Measurements from ENCODE around the gene C1QTNF8. TPM values are rescaled to one million over a fixed set of nuclear protein-coding genes. Genes with fewer than 3 reads are reported as not detected.

Gene C1QTNF8
- total RNA-seq, 4 donors from 2014 or later: not detected

- Histone ChIP-seq H3K4me1 (no peaks in the 10 kb centered on the region), H3K36me3 (no peaks in the 10 kb centered on the region), H3K9me3 (no peaks in the 10 kb centered on the region), H3K27me3 (peaks cover 0 to 8% of the 10 kb centered on the region in 2 donors), H3K27ac (no peak overlapping the region), H3K4me3 (no peak overlapping the region)
- no peak for DNase-seq
- TF ChIP-seq CTCF (IDR thresholded peaks at IDR 0.05) (no peak), POLR2A (IDR thresholded peaks at IDR 0.05) (no peak)
These were observed 29.4 kb downstream of the C1QTNF8 start for GRCh38 chr16:1066584-1067172.

GRCh38 chr16:1065469-1066128 lies 30.4 kb downstream of the C1QTNF8 start:
- Histone ChIP-seq H3K4me3 (no peak overlapping the region), H3K27ac (no peak overlapping the region), H3K9me3 (no peaks in the 10 kb centered on the region), H3K4me1 (no peaks in the 10 kb centered on the region), H3K36me3 (no peaks in the 10 kb centered on the region), H3K27me3 (no peaks in the 10 kb centered on the region)
- TF ChIP-seq CTCF (IDR thresholded peaks at IDR 0.05) (no peak), POLR2A (IDR thresholded peaks at IDR 0.05) (no peak)
- no peak for DNase-seq

GRCh38 chr16:1063728-1064127 lies 32.3 kb downstream of the C1QTNF8 start:
- H3K27ac ChIP-seq: no peak overlapping the region
- H3K4me1 ChIP-seq: no peaks in the 10 kb centered on the region
- no peaks in the 10 kb centered on the region for H3K27me3 ChIP-seq
- no peak for DNase-seq
- H3K36me3 ChIP-seq: no peaks in the 10 kb centered on the region
- peaks cover 0 to 6% (median 0%) of the 10 kb centered on the region in 4 donors for H3K9me3 ChIP-seq
- TF ChIP-seq POLR2A (IDR thresholded peaks at IDR 0.05) (no peak), CTCF (IDR thresholded peaks at IDR 0.05) (no peak)
- H3K4me3 ChIP-seq: no peak overlapping the region

- Histone ChIP-seq H3K27me3 (no peaks in the 10 kb centered on the region), H3K27ac (no peak overlapping the region), H3K36me3 (no peaks in the 10 kb centered on the region), H3K4me1 (no peaks in the 10 kb centered on the region), H3K4me3 (no peak overlapping the region), H3K9me3 (peaks cover 0 to 11% (median 0%) of the 10 kb centered on the region in 4 donors)
- DNase-seq: no peak
- TF ChIP-seq CTCF (IDR thresholded peaks at IDR 0.05) (no peak), POLR2A (IDR thresholded peaks at IDR 0.05) (no peak)
These were observed 33.1 kb downstream of the C1QTNF8 start for GRCh38 chr16:1062895-1063294.

- Histone ChIP-seq H3K27ac (no peak overlapping the region), H3K4me1 (no peaks in the 10 kb centered on the region), H3K9me3 (peaks cover 0 to 20% (median 0%) of the 10 kb centered on the region in 4 donors), H3K36me3 (no peaks in the 10 kb centered on the region), H3K27me3 (no peaks in the 10 kb centered on the region), H3K4me3 (no peak overlapping the region)
- TF ChIP-seq CTCF (IDR thresholded peaks at IDR 0.05): no peak
- TF ChIP-seq POLR2A (IDR thresholded peaks at IDR 0.05): no peak
- no peak for DNase-seq
These were observed 34.1 kb downstream of the C1QTNF8 start for GRCh38 chr16:1061769-1062505.

All from Peyer's patch (tissue), 4 donors.